HCT116 (cell line): ENCODE data around the gene GOLGA6L7. TPM values are rescaled to one million over a fixed set of nuclear protein-coding genes. Genes with fewer than 3 reads are reported as not detected.

Experiments used
- ATAC-seq: fragments of 200-7000 bp; cut with Tn5 transposase; 2 replicates; pipeline ENCODE4 v1.9.1; 2020; ENCODE audit warnings: mild to moderate bottlenecking, moderate library complexity
- BruUV-seq: library from RNA; stranded (reverse); fragments of 400-500 nt; replicated peaks from 2 replicates; lab custom pipeline; 2021; lab: Mats Ljungman, UMichigan
- CTCF ChIA-PET: fragments of 300-600 bp; sonication (Branson Sonifier 250); formaldehyde crosslinking; loops from one replicate; lab custom pipeline; 2021; ENCODE audit warnings: antibody characterized with exemption; lab: Charles Lee
- POLR2A ChIA-PET: fragments of 300-600, 350-600 bp; sonication (Branson Sonifier 250); formaldehyde crosslinking; loops from one replicate; lab custom pipeline; 2021; ENCODE audit warnings: antibody characterized with exemption; lab: Charles Lee
- RAD21 ChIA-PET, 2 experiments: fragments of 300-600 bp; sonication (Branson Sonifier 250); formaldehyde crosslinking; loops; one replicate each; lab custom pipeline; 2023; ENCODE audit warnings: low total read pairs in 2 of 2; ENCODE audit not compliant: uncharacterized antibody in 2 of 2, unreplicated experiment in 2 of 2, low non-redundant PET in 1 of 2; lab: Charles Lee
- DNase-seq: peaks from one replicate; pipeline ENCODE4 v3.0.0-alpha.2; 2010; ENCODE audit warnings: low read depth, low spot score
- H2AFZ ChIP-seq: fragments of 200-600 bp; shearing (Covaris generic), sonication (generic); 2 replicates; pipeline ENCODE4 v1.6.1; 2017; ENCODE audit warnings: low read depth, mixed run types, mixed read lengths, antibody characterized with exemption, low read length; ENCODE audit not compliant: poor library complexity, severe bottlenecking
- H3K27ac ChIP-seq: 2 replicates; pipeline ENCODE4 v1.5.1; 2012; ENCODE audit warnings: low read depth, low read length
- H3K27me3 ChIP-seq: fragments of 200-600 bp; sonication (generic); 2 replicates; pipeline ENCODE4 v1.6.1; 2016; ENCODE audit warnings: mixed run types, low read length, mixed read lengths; ENCODE audit not compliant: insufficient read depth
- H3K36me3 ChIP-seq, 2 experiments: fragments of 200-500 bp in 1 of 2; fragments of 200-600 bp in 1 of 2; sonication (Bioruptor generic) in 1 of 2; sonication (generic) in 1 of 2; 2 replicates each; pipeline versions ENCODE4 v1.5.1 to v1.6.1; 2014 to 2016; ENCODE audit warnings: low read length in 2 of 2, inconsistent platforms in 1 of 2, mixed read lengths in 1 of 2, mixed run types in 1 of 2; ENCODE audit not compliant: insufficient read depth in 2 of 2, control insufficient read depth in 1 of 2
- H3K4me1 ChIP-seq, 2 experiments: fragments of 200-600 bp in 1 of 2; sonication (generic) in 1 of 2; 2 replicates each; pipeline versions ENCODE4 v1.5.1 to v1.6.1; 2012 to 2017; ENCODE audit warnings: low read length in 2 of 2, inconsistent platforms in 1 of 2, mild to moderate bottlenecking in 1 of 2, mixed read lengths in 1 of 2, mixed run types in 1 of 2, moderate library complexity in 1 of 2; ENCODE audit not compliant: insufficient read depth in 2 of 2, control insufficient read depth in 1 of 2
- H3K4me2 ChIP-seq: fragments of 200-600 bp; sonication (generic); 2 replicates; pipeline ENCODE4 v1.6.1; 2017; ENCODE audit warnings: mixed run types, low read length, mixed read lengths
- H3K4me3 ChIP-seq, 2 experiments: fragments of 200-600 bp in 1 of 2; sonication (generic) in 1 of 2; replicated peaks in 1 of 2; 2 replicates each; pipeline ENCODE4 v1.5.1; 2011 to 2016; ENCODE audit warnings: low read length in 2 of 2, control low read depth in 1 of 2, low read depth in 1 of 2, mild to moderate bottlenecking in 1 of 2, mixed read lengths in 1 of 2, mixed run types in 1 of 2
- H3K79me2 ChIP-seq: fragments of 200-600 bp; sonication (generic); 2 replicates; pipeline ENCODE4 v1.6.1; 2017; ENCODE audit warnings: mild to moderate bottlenecking, mixed run types, low read length, moderate library complexity, mixed read lengths; ENCODE audit not compliant: insufficient read depth
- H3K9ac ChIP-seq: fragments of 200-600 bp; sonication (generic); 2 replicates; pipeline ENCODE4 v1.6.1; 2016; ENCODE audit warnings: low read length, mixed read lengths
- H3K9me2 ChIP-seq: fragments of 200-600 bp; sonication (generic), shearing (Covaris generic); 2 replicates; pipeline ENCODE4 v1.6.1; 2017; ENCODE audit warnings: mixed run types, mild to moderate bottlenecking, moderate library complexity; ENCODE audit not compliant: insufficient read depth
- H3K9me3 ChIP-seq, 2 experiments: fragments of 200-500 bp in 1 of 2; fragments of 200-600 bp in 1 of 2; sonication (Bioruptor generic) in 1 of 2; sonication (generic) in 1 of 2; 2 replicates each; pipeline ENCODE4 v1.6.1; 2014 to 2017; ENCODE audit warnings: low read length in 2 of 2, mixed read lengths in 2 of 2, inconsistent platforms in 1 of 2, low read depth in 1 of 2, mild to moderate bottlenecking in 1 of 2, mixed run types in 1 of 2, moderate library complexity in 1 of 2; ENCODE audit not compliant: control insufficient read depth in 1 of 2, insufficient read depth in 1 of 2
- H4K20me1 ChIP-seq: fragments of 200-600 bp; sonication (generic), shearing (Covaris generic); 2 replicates; pipeline ENCODE4 v1.6.1; 2017; ENCODE audit warnings: mixed run types, mild to moderate bottlenecking, moderate library complexity; ENCODE audit not compliant: insufficient read depth
- CBX3 ChIP-seq: IDR thresholded peaks from 2 replicates; pipeline ENCODE4 v1.6.1; 2012; ENCODE audit warnings: low read depth
- CEBPB ChIP-seq: IDR thresholded peaks from 2 replicates; pipeline ENCODE4 v1.6.1; 2012; ENCODE audit warnings: low read depth
- EZH2 ChIP-seq: fragments of 200-600 bp; sonication (generic); IDR thresholded peaks from 2 replicates; pipeline ENCODE4 v1.6.1; 2017; ENCODE audit warnings: antibody characterized with exemption, mixed run types
- EZH2phosphoT487 ChIP-seq: fragments of 200-600 bp; IDR thresholded peaks from 2 replicates; pipeline ENCODE4 v1.6.1; 2018; ENCODE audit warnings: antibody characterized with exemption, borderline replicate concordance
- FOSL1 ChIP-seq: IDR thresholded peaks from 2 replicates; pipeline ENCODE4 v1.6.1; 2012; ENCODE audit warnings: low read depth
- MAX ChIP-seq: IDR thresholded peaks from 2 replicates; pipeline ENCODE4 v1.6.1; 2012
- POLR2AphosphoS5 ChIP-seq: IDR thresholded peaks from 2 replicates; pipeline ENCODE4 v1.6.1; 2011; ENCODE audit warnings: mild to moderate bottlenecking, low read depth, low read length, moderate library complexity
- RAD21 ChIP-seq: IDR thresholded peaks from 2 replicates; pipeline ENCODE4 v1.6.1; 2012; ENCODE audit warnings: low read depth, mild to moderate bottlenecking
- SIN3A ChIP-seq: IDR thresholded peaks from 2 replicates; pipeline ENCODE4 v1.6.1; 2012; ENCODE audit warnings: low read depth
- SRF ChIP-seq: IDR thresholded peaks from 2 replicates; pipeline ENCODE4 v1.6.1; 2012; ENCODE audit warnings: low read depth
- YY1 ChIP-seq: IDR thresholded peaks from 2 replicates; pipeline ENCODE4 v1.6.1; 2011; ENCODE audit warnings: low read length, low read depth, moderate library complexity, mild to moderate bottlenecking; ENCODE audit not compliant: insufficient replicate concordance; ENCODE audit errors: extremely low read depth
- ZFX ChIP-seq: fragments of 450-650 bp; IDR thresholded peaks from 2 replicates; pipeline ENCODE4 v1.6.1; 2017
- ZNF274 ChIP-seq: fragments of 200-500 bp; sonication (Bioruptor generic); IDR thresholded peaks from 2 replicates; pipeline ENCODE4 v1.6.1; 2014; ENCODE audit warnings: mild to moderate bottlenecking, low read depth, low read length, inconsistent platforms
- intact Hi-C: fragments of 100-400 bp; cut with micrococcal nuclease; formaldehyde crosslinking; loops from 2 replicates; pipeline ENCODE4 v1.10.0; 2022
- total RNA-seq: library from RNA; stranded (reverse); gene quantifications from one replicate; pipeline ENCODE4 v1.2.1, GENCODE V29; 2021; ENCODE audit not compliant: unreplicated experiment

GOLGA6L7 gene
- total RNA-seq, 1 experiment from 2014 or later, result not detected

- no peaks in the 10 kb centered on the region for H3K36me3 ChIP-seq
- H3K27ac ChIP-seq, result no peak overlapping the region
- RAD21 ChIA-PET, result no interaction called here
- H3K79me2 ChIP-seq, result no peaks in the 10 kb centered on the region
- H2AFZ ChIP-seq, result no peak overlapping the region
- CTCF ChIA-PET, result no interaction called here
- no TSS peak for BruUV-seq
- TF ChIP-seq SRF, result no peak
- no peak for TF ChIP-seq POLR2AphosphoS5
- TF ChIP-seq CBX3, result no peak
- TF ChIP-seq FOSL1, result no peak
- TF ChIP-seq EZH2, result no peak
- no peak for TF ChIP-seq MAX
- no peaks in the 10 kb centered on the region for H3K9me3 ChIP-seq
- POLR2A ChIA-PET, result no interaction called here
- no peak overlapping the region for H3K4me2 ChIP-seq
- no peaks in the 10 kb centered on the region for H4K20me1 ChIP-seq
- no peak overlapping the region for H3K4me3 ChIP-seq
- ATAC-seq (no peak), DNase-seq (no peak)
- intact Hi-C loops, result no loop called here
- H3K27me3 ChIP-seq, result no peaks in the 10 kb centered on the region
- no peaks in the 10 kb centered on the region; a peak in 1 of 4 replicates for H3K4me1 ChIP-seq
- no peaks in the 10 kb centered on the region for H3K9me2 ChIP-seq
- no peak overlapping the region for H3K9ac ChIP-seq
Observed at GRCh38 chr15:28889346-28889745, 40.9 kb upstream of the GOLGA6L7 start.

GRCh38 chr15:28888900-28889299 lies 40.5 kb upstream of the GOLGA6L7 start:
- POLR2A ChIA-PET, result no interaction called here
- no peak for DNase-seq

More at GRCh38 chr15:28888900-28889299, 40.5 kb upstream of the GOLGA6L7 start:
- BruUV-seq, result no TSS peak
- Histone ChIP-seq H3K79me2 (no peaks in the 10 kb centered on the region), H3K9me2 (no peaks in the 10 kb centered on the region), H3K4me3 (no peak overlapping the region), H3K27ac (no peak overlapping the region), H3K36me3 (no peaks in the 10 kb centered on the region), H4K20me1 (no peaks in the 10 kb centered on the region), H3K9ac (no peak overlapping the region), H3K9me3 (no peaks in the 10 kb centered on the region), H3K4me2 (no peak overlapping the region), H2AFZ (no peak overlapping the region), H3K4me1 (no peaks in the 10 kb centered on the region; a peak in 1 of 4 replicates)
- ChIA-PET CTCF (no interaction called here), RAD21 (no interaction called here)
- no peak for ATAC-seq
- intact Hi-C loops, result no loop called here
- TF ChIP-seq EZH2phosphoT487 (no peak), CBX3 (no peak), RAD21 (no peak), ZNF274 (no peak), ZFX (no peak), YY1 (no peak), SIN3A (no peak), CEBPB (no peak), FOSL1 (no peak), POLR2AphosphoS5 (no peak)
- TF ChIP-seq, all 23 proteins: peak for 0
- no peaks in the 10 kb centered on the region for H3K27me3 ChIP-seq
